Stimulated activated CD8-positive, alpha-beta memory T cell treated with anti-CD3 and anti-CD28 coated beads, Interleukin-12 subunit alpha, Interleukin-12 subunit beta, amount 100 ng/mL, for 24 hours (primary cell): ENCODE measurements around the gene TCEA2.
"Not testable (repeated sequence)": the region's sequence is repeated elsewhere in the genome, so short reads cannot be mapped to it uniquely, and the experiment has no call there.

ENCODE experiments used
- DNase-seq: peaks from one replicate; pipeline ENCODE4 v3.0.0-alpha.2; 2020; ENCODE audit errors: extremely low read depth

Gene TCEA2

GRCh38 chr20:64077876-64078551 is 15.0 kb downstream of the TCEA2 start:
- no peak for DNase-seq

- DNase-seq: no peak
Measured at GRCh38 chr20:64078934-64079272, 15.9 kb downstream of the TCEA2 start.

- no peak for DNase-seq
Measured at GRCh38 chr20:64079273-64080012, 16.4 kb downstream of the TCEA2 start, which contains the start of gene RGS19. RGS19 (minus strand) TSS chr20:64079518; CDS start chr20:64076886, 2,632 bp downstream.

- no peak for DNase-seq
Measured at GRCh38 chr20:64080013-64080812, 17.2 kb downstream of the TCEA2 start, which contains the start of gene OPRL1. OPRL1 (plus strand) TSS chr20:64080082; CDS start chr20:64092721, 12,639 bp downstream.

- no peak for DNase-seq
Measured at GRCh38 chr20:64080813-64081623, 18.0 kb downstream of the TCEA2 start.

- no peak for DNase-seq
Measured at GRCh38 chr20:64081624-64081964, 18.6 kb downstream of the TCEA2 start.

- no peak for DNase-seq
Measured at GRCh38 chr20:64082126-64082731, 19.2 kb downstream of the TCEA2 start.

GRCh38 chr20:64082820-64083377 is 19.9 kb downstream of the TCEA2 start:
- DNase-seq: no peak

GRCh38 chr20:64083378-64083803 is 20.4 kb downstream of the TCEA2 start:
- no peak for DNase-seq

GRCh38 chr20:64083804-64084684 is 21.0 kb downstream of the TCEA2 start, which contains the start of gene LKAAEAR1:
LKAAEAR1 (minus strand) TSS chr20:64084398; CDS start chr20:64084219, 179 bp downstream.
- no peak for DNase-seq

- no peak for DNase-seq
Measured at GRCh38 chr20:64084685-64085152, 21.7 kb downstream of the TCEA2 start.

GRCh38 chr20:64086801-64087200 is 23.8 kb downstream of the TCEA2 start:
- DNase-seq: no peak

GRCh38 chr20:64087226-64087825 is 24.3 kb downstream of the TCEA2 start:
- DNase-seq: not testable (repeated sequence)

- DNase-seq: not testable (repeated sequence)
Measured at GRCh38 chr20:64088586-64088985, 25.6 kb downstream of the TCEA2 start.

GRCh38 chr20:64090165-64090564 is 27.2 kb downstream of the TCEA2 start:
- no peak for DNase-seq

- DNase-seq: no peak
Measured at GRCh38 chr20:64091340-64091739, 28.3 kb downstream of the TCEA2 start.

- no peak for DNase-seq
Measured at GRCh38 chr20:64091770-64092169, 28.8 kb downstream of the TCEA2 start.

- DNase-seq: no peak
Measured at GRCh38 chr20:64092258-64093012, 29.4 kb downstream of the TCEA2 start.
